HG03442 (cell line): ENCODE data around the gene MBOAT2.
"Not testable (repeated sequence)": the region's sequence is repeated elsewhere in the genome, so short reads cannot be mapped to it uniquely, and the experiment has no call there.

Experiments used
- ATAC-seq: cut with Tn5 transposase; IDR thresholded peaks from one replicate; pipeline ENCODE4 v1.9.1; 2021; ENCODE audit warnings: mild to moderate bottlenecking, moderate library complexity; ENCODE audit not compliant: unreplicated experiment

The MBOAT2 gene

GRCh38 chr2:9003616-9004337, at the start of gene MBOAT2:
Gene MBOAT2, minus strand, starts transcription at chr2:9003684. Its CDS starts 70 bp downstream, at chr2:9003614.
- peak; percentile 88 for ATAC-seq

- ATAC-seq = no peak
These were observed 49.5 kb upstream of the MBOAT2 start for GRCh38 chr2:9052821-9053533.

- ATAC-seq = not testable (repeated sequence)
These were observed 48.0 kb upstream of the MBOAT2 start for GRCh38 chr2:9051451-9051850.

- ATAC-seq = no peak
These were observed 46.8 kb upstream of the MBOAT2 start for GRCh38 chr2:9050122-9050809.

- ATAC-seq = no peak
These were observed 42.1 kb upstream of the MBOAT2 start for GRCh38 chr2:9045595-9045994.

GRCh38 chr2:9043491-9043890, 40.0 kb upstream of the MBOAT2 start:
- ATAC-seq = not testable (repeated sequence)

- ATAC-seq = no peak
These were observed 33.7 kb upstream of the MBOAT2 start for GRCh38 chr2:9037166-9037565.

GRCh38 chr2:9033385-9034168, 30.1 kb upstream of the MBOAT2 start:
- ATAC-seq = no peak

- ATAC-seq = no peak
These were observed 29.2 kb upstream of the MBOAT2 start for GRCh38 chr2:9032536-9033255.

- ATAC-seq = no peak
These were observed 28.6 kb upstream of the MBOAT2 start for GRCh38 chr2:9032121-9032520.

GRCh38 chr2:9031246-9031645, 27.8 kb upstream of the MBOAT2 start:
- ATAC-seq = no peak

- no peak for ATAC-seq
These were observed 27.4 kb upstream of the MBOAT2 start for GRCh38 chr2:9030841-9031240.

GRCh38 chr2:9030190-9030589, 26.7 kb upstream of the MBOAT2 start:
- no peak for ATAC-seq

- no peak for ATAC-seq
These were observed 26.2 kb upstream of the MBOAT2 start for GRCh38 chr2:9029721-9030120.

GRCh38 chr2:9027884-9028283, 24.4 kb upstream of the MBOAT2 start:
- no peak for ATAC-seq

- ATAC-seq = no peak
These were observed 22.3 kb upstream of the MBOAT2 start for GRCh38 chr2:9025746-9026145.

- no peak for ATAC-seq
These were observed 21.1 kb upstream of the MBOAT2 start for GRCh38 chr2:9024575-9024974.

GRCh38 chr2:9021563-9022211, 18.2 kb upstream of the MBOAT2 start:
- ATAC-seq = no peak

GRCh38 chr2:9020267-9020666, 16.8 kb upstream of the MBOAT2 start:
- ATAC-seq = no peak

GRCh38 chr2:9018534-9018933, 15.1 kb upstream of the MBOAT2 start:
- ATAC-seq = no peak
